Epithelial cell of umbilical artery (primary cell): Measurements from ENCODE around the gene ELK4. TPM values are rescaled to one million over a fixed set of nuclear protein-coding genes. Genes with fewer than 3 reads are reported as not detected.

Experiments used
- total RNA-seq: library from RNA; depleted of rRNA; stranded (reverse); fragments of >200 nt; gene quantifications from 2 replicates; pipeline ENCODE4 v1.2.3, GENCODE V29; 2014

ELK4 gene
- 17.9 and 25.4 TPM in 2 replicates for total RNA-seq

GRCh38 chr1:205631768-205632668 is at the start of gene ELK4:
TSS of gene ELK4 (minus strand) at chr1:205632011. CDS start at chr1:205623882, 8,129 bp downstream.

GRCh38 chr1:205680073-205680851 is 48.5 kb upstream of the ELK4 start, which contains the start of gene SLC45A3:
TSS of gene SLC45A3 (minus strand) at chr1:205680509. CDS start at chr1:205664656, 15,853 bp downstream.

Other genes starting within 250 kb of the ELK4 start
- gene LEMD1, start 210.0 kb downstream of the ELK4 start, total RNA-seq = not detected in 2 replicates
- gene BLACAT1, start 176.0 kb downstream of the ELK4 start, total RNA-seq = not detected in 2 replicates
- gene CDK18, start 127.3 kb downstream of the ELK4 start, total RNA-seq = 0.46 TPM in 1 of 2 replicates, not detected in the other
- 8.2 and 8.8 TPM in 2 replicates for gene SLC45A3, start 48.5 kb upstream of the ELK4 start, total RNA-seq
- gene NUCKS1, start 118.2 kb upstream of the ELK4 start, total RNA-seq = 143 and 144 TPM in 2 replicates
- 19.5 and 30.7 TPM in 2 replicates for gene RAB29, start 143.5 kb upstream of the ELK4 start, total RNA-seq
- 12.3 and 21.3 TPM in 2 replicates for gene SLC41A1, start 181.2 kb upstream of the ELK4 start, total RNA-seq
- gene PM20D1, start 218.1 kb upstream of the ELK4 start, total RNA-seq = not detected in 2 replicates